COR-L47 (cell line): ENCODE data around the gene HVCN1.
"Not testable (repeated sequence)": the region's sequence is repeated elsewhere in the genome, so short reads cannot be mapped to it uniquely, and the experiment has no call there.

ENCODE experiments used
- DNase-seq: peaks from one replicate; lab custom pipeline; 2025; lab: John Stamatoyannopoulos, UW

HVCN1 gene

GRCh38 chr12:110668480-110669192, 20.3 kb downstream of the HVCN1 start:
- DNase-seq = no peak

GRCh38 chr12:110667671-110668070, 21.2 kb downstream of the HVCN1 start:
- DNase-seq = no peak

GRCh38 chr12:110666892-110667291, 22.0 kb downstream of the HVCN1 start:
- DNase-seq = no peak

- no peak for DNase-seq
Measured at GRCh38 chr12:110661337-110661972, 27.5 kb downstream of the HVCN1 start.

- no peak for DNase-seq
Measured at GRCh38 chr12:110658878-110659277, 30.0 kb downstream of the HVCN1 start.

- no peak for DNase-seq
Measured at GRCh38 chr12:110658242-110658641, 30.7 kb downstream of the HVCN1 start.

- no peak for DNase-seq
Measured at GRCh38 chr12:110657747-110658146, 31.2 kb downstream of the HVCN1 start.

- no peak for DNase-seq
Measured at GRCh38 chr12:110656071-110656655, 32.8 kb downstream of the HVCN1 start.

- not testable (repeated sequence) for DNase-seq
Measured at GRCh38 chr12:110654238-110654637, 34.7 kb downstream of the HVCN1 start.

GRCh38 chr12:110649341-110649847, 39.5 kb downstream of the HVCN1 start:
- DNase-seq = no peak

- no peak for DNase-seq
Measured at GRCh38 chr12:110647631-110648040, 41.3 kb downstream of the HVCN1 start.

GRCh38 chr12:110641521-110641920, 47.4 kb downstream of the HVCN1 start:
- no peak for DNase-seq

- DNase-seq = no peak
Measured at GRCh38 chr12:110640275-110641025, 48.5 kb downstream of the HVCN1 start.

GRCh38 chr12:110639336-110640141, 49.4 kb downstream of the HVCN1 start:
- no peak for DNase-seq

- DNase-seq = no peak
Measured at GRCh38 chr12:110638796-110639195, 50.1 kb downstream of the HVCN1 start.

- DNase-seq = no peak
Measured at GRCh38 chr12:110637869-110638441, 51.0 kb downstream of the HVCN1 start.

GRCh38 chr12:110636516-110636915, 52.4 kb downstream of the HVCN1 start:
- DNase-seq = no peak

- DNase-seq = no peak
Measured at GRCh38 chr12:110635055-110635454, 53.9 kb downstream of the HVCN1 start.

- DNase-seq = no peak
Measured at GRCh38 chr12:110627500-110628195, 61.3 kb downstream of the HVCN1 start.

GRCh38 chr12:110622582-110622981, 66.3 kb downstream of the HVCN1 start:
- DNase-seq = no peak

GRCh38 chr12:110619534-110619953, 69.4 kb downstream of the HVCN1 start:
- no peak for DNase-seq
